Measurements from ENCODE around the gene LYPD8. TPM values are rescaled to one million over a fixed set of nuclear protein-coding genes. Genes with fewer than 3 reads are reported as not detected.
"Not testable (repeated sequence)": the region's sequence is repeated elsewhere in the genome, so short reads cannot be mapped to it uniquely, and the experiment has no call there.

The LYPD8 gene, protein sequence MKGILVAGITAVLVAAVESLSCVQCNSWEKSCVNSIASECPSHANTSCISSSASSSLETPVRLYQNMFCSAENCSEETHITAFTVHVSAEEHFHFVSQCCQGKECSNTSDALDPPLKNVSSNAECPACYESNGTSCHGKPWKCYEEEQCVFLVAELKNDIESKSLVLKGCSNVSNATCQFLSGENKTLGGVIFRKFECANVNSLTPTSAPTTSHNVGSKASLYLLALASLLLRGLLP
- not detected in 2 replicates for total RNA-seq (2014; rRNA removed; shearing (Covaris generic); ENCODE audit: low replicate concordance)

DNA sequence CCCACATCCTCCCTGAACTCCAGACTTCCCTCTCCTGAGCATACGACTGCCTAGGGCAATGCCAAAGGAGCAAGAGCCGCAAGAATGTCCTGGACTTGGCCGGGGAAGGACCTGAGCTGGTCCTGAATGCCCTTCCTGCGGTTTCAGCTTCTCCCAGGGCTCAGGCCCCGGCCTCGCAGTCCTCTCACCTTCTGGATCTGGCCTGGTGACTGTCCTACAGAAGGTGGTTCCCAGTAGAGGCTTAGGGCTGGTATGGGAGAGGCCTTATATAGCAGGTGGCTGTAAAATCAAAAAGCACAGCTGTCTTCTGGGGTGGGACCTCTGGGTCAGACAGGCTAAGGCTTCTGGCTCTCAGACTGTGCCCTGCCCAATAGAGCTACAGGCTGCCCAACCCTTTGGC is at the start of gene LYPD8:
LYPD8 (minus strand) TSS at position 243 of the 400 bp plus-strand sequence. CDS start 4,678 bp downstream, outside the sequence.
- no peak for DNase-seq (ENCODE audit: low read depth)
- in situ Hi-C loops (cut with HindIII; ENCODE audit: low pct_unique_long_range_greater_than_20kb, low sequenced_read_pairs), result no loop called here

DNA sequence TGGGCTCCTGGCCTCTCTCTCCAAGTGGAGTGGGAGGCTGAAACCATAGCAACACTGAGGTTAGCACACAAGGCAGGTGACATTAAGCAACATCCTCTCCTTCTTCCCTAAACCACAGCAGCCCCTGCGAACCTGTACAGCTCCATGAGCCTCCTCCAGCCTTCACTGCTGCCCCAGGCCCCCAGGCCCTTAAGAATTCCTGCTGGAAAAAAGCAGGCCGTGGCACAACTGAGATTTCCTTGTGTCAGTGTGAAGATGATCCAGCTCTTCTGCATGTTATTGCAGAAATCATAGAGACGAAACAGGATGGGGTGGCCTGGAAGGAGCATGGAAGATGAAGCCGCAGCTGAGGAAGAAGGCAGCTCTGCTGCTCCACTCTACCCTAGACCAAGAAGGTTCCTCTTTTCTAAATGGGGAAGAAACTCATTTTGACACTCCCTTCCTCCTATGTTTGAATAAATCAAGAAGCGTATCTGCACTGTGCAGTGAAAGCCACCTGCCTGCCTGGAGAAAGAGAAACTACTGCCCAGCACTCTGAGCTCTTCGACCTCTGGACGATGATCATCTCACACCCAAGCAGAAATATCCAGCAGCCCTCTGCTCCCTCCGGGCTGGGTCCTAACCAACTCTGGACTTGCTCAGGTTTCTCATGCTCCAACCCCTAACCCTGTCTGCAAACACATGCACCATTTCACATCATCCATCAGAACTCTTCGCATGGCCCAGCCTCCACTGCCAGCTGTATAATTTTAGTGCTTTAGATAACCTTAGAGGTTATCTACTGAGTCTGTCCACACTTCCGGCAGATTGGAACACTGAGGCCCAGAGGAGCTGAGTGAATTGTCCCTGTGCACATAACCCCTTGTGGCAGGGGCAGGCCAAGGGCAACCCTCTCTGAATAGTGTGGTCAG is 49.5 kb upstream of the LYPD8 start:
- in situ Hi-C loops (cut with HindIII; ENCODE audit: low pct_unique_long_range_greater_than_20kb, low sequenced_read_pairs), result no loop called here
- no peak for DNase-seq (ENCODE audit: low read depth)

DNA sequence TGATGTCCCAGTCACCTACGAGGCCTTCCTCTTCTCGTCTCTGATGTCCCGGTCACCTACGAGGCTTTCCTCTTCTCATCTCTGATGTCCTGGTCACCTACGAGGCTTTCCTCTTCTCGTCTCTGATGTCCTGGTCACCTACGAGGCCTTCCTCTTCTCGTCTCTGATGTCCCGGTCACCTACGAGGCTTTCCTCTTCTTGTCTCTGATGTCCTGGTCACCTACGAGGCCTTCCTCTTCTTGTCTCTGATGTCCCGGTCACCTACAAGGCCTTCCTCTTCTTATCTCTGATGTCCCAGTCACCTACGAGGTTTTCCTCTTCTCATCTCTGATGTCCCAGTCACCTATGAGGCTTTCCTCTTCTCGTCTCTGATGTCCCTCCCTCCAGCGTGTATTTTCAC is 47.9 kb upstream of the LYPD8 start:
- DNase-seq (ENCODE audit: low read depth); in situ Hi-C loops (cut with HindIII; ENCODE audit: low pct_unique_long_range_greater_than_20kb, low sequenced_read_pairs): not testable (repeated sequence)

DNA sequence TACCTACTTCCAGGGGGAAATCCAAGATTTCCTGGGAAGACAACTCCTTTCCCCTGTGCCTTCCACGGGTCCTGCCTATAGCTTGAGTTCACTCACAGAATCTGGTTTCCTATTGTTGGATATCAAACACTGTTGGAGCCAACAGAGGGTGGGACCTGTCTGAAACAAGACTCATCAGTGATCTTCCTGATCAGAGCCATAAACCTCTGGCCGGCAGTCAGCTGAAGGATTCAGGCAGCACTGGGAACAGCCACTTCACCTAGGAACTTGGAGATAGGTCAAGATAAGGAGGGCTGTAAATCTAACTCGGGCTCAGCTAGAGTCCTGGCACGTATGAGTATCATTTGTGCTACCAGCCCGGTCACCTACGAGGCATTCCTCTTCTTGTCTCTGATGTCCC is 46.9 kb upstream of the LYPD8 start:
- DNase-seq (ENCODE audit: low read depth), result no peak
- in situ Hi-C loops (cut with HindIII; ENCODE audit: low pct_unique_long_range_greater_than_20kb, low sequenced_read_pairs), result no loop called here

GRCh38 chr1:248800459-248800858 is 44.9 kb upstream of the LYPD8 start:
- in situ Hi-C loops (cut with HindIII; ENCODE audit: low pct_unique_long_range_greater_than_20kb, low sequenced_read_pairs), result no loop called here
- no peak for DNase-seq (ENCODE audit: low read depth)

- no peak for DNase-seq (ENCODE audit: low read depth)
- in situ Hi-C loops (cut with HindIII; ENCODE audit: low pct_unique_long_range_greater_than_20kb, low sequenced_read_pairs), result no loop called here
Observed at GRCh38 chr1:248798791-248799190, 43.2 kb upstream of the LYPD8 start.

- DNase-seq (ENCODE audit: low read depth); in situ Hi-C loops (cut with HindIII; ENCODE audit: low pct_unique_long_range_greater_than_20kb, low sequenced_read_pairs): not testable (repeated sequence)
Observed at GRCh38 chr1:248794663-248795062, 39.1 kb upstream of the LYPD8 start.

GRCh38 chr1:248793592-248793991 is 38.0 kb upstream of the LYPD8 start:
- no peak for DNase-seq (ENCODE audit: low read depth)
- in situ Hi-C loops (cut with HindIII; ENCODE audit: low pct_unique_long_range_greater_than_20kb, low sequenced_read_pairs), result no loop called here

DNA sequence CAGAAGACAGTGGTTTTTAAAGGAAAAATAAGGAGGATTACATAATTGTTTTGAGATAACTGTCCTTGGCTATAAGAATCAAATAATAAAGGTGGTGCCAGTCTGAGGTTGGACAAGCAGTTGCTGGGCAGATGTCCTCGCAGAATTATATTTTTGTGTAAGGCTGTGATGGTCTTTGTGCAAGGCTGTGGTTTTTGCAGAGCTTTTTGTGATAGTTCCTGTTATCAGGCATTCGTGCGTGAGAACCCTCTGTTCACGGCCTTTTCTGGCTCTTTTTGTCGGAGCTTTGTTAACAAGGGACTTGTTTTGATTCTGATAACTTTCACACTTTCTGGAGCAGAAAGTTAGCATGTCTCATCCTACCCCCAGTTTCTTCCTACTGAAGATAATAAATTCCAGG is 36.8 kb upstream of the LYPD8 start:
- in situ Hi-C loops (cut with HindIII; ENCODE audit: low pct_unique_long_range_greater_than_20kb, low sequenced_read_pairs), result no loop called here
- DNase-seq (ENCODE audit: low read depth), result no peak

DNA sequence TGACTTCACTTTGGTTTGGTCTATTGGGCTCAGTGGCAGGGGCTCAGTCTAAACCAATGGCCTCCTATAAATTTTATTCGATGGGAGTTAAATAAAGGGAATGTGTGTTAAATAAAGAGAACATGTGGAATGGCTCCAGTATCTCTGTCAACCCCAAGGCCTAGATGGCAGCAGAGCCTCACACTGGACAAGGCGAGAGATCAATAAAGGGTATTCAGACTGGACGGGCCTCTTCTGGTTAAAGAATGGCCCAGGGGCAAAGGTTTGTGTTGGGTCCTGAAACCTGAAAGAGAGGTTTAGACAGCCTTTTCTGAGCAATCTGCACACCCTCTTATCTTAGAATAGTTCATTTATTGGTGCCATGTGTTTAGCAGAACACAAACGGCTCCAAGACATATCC is 35.5 kb upstream of the LYPD8 start:
- in situ Hi-C loops (cut with HindIII; ENCODE audit: low pct_unique_long_range_greater_than_20kb, low sequenced_read_pairs), result no loop called here
- no peak for DNase-seq (ENCODE audit: low read depth)

DNA sequence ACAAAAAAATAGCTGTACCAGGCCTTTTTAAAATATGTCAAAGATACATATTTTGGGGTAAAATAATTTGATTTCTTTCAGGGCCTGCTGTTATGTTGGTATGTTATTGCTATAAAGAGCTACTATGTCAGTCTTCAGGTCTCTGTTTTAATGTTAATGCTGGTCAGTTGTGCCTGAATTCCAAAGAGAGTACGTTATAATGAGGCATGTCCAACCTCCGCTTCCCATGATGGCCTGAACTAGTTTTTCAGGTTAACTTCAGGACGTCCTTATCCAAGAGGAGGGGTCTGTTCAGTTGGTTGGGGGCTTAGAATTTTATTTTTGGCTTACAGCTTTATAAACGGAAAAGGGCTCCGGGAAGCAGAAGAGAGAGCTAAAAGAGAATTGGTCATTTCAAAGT is 34.9 kb upstream of the LYPD8 start:
- in situ Hi-C loops (cut with HindIII; ENCODE audit: low pct_unique_long_range_greater_than_20kb, low sequenced_read_pairs), result no loop called here
- DNase-seq (ENCODE audit: low read depth), result no peak

GRCh38 chr1:248789337-248789736 is 33.8 kb upstream of the LYPD8 start:
- in situ Hi-C loops (cut with HindIII; ENCODE audit: low pct_unique_long_range_greater_than_20kb, low sequenced_read_pairs); DNase-seq (ENCODE audit: low read depth): not testable (repeated sequence)

GRCh38 chr1:248788327-248788726 is 32.8 kb upstream of the LYPD8 start:
- DNase-seq (ENCODE audit: low read depth), result no peak
- in situ Hi-C loops (cut with HindIII; ENCODE audit: low pct_unique_long_range_greater_than_20kb, low sequenced_read_pairs), result no loop called here

DNA sequence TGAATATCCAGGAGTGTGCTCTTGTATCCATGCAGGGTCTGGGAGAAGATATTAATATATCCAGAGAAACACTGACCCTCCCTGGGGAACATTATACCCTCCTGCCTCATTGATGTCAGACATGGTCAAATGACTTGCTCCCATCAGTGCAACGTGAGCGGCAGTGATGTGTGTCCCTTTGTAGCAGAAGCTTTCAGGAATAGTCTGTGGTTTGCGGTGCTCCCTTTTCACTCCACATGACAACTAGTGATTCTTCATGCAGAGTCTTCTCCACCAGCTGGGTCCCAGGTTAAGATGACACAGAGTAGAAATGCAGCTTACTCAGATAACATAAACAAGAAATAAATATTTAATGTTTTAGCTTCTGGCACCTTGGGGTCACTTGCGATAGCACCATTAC is 31.9 kb upstream of the LYPD8 start:
- no peak for DNase-seq (ENCODE audit: low read depth)
- in situ Hi-C loops (cut with HindIII; ENCODE audit: low pct_unique_long_range_greater_than_20kb, low sequenced_read_pairs), result no loop called here

DNA sequence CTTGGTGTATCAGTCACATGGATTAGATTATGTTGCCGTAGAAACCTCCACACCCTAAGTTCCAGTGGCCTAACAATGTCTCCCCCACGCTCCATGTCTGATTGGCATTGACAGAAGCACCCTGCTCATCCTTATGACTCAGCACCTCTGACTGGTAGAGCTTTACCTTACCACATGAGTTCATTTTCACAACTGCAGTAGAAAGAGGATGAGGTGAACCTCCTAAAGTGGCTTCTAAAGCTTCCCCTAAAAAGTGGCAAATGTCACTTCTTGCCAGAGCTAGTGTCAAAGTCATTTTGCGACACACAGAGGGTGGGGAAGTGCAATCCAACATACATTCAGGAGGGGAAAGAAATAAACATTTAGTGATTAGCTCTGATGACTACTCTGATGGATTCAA is 30.6 kb upstream of the LYPD8 start:
- in situ Hi-C loops (cut with HindIII; ENCODE audit: low pct_unique_long_range_greater_than_20kb, low sequenced_read_pairs), result no loop called here
- no peak for DNase-seq (ENCODE audit: low read depth)

DNA sequence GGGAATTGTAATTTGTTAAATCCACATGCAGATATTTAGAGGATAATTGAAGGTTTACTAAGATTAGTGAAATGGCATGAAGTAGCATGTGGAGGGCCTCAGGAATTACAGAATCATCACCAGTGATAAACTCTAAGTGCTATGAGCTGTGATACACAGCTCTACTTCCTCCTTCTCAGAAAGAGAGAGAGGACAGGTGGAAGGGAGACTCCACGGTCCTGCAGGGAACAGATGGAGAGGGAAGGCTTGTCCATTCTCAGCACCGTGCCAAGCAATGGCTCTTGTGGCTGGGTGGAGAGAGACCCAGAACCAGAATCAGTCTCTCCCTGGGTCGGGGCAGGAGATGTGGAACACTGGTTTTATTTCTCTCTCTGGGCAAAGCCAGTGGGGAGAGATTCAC is 27.8 kb upstream of the LYPD8 start:
- in situ Hi-C loops (cut with HindIII; ENCODE audit: low pct_unique_long_range_greater_than_20kb, low sequenced_read_pairs), result no loop called here
- DNase-seq (ENCODE audit: low read depth), result no peak

DNA sequence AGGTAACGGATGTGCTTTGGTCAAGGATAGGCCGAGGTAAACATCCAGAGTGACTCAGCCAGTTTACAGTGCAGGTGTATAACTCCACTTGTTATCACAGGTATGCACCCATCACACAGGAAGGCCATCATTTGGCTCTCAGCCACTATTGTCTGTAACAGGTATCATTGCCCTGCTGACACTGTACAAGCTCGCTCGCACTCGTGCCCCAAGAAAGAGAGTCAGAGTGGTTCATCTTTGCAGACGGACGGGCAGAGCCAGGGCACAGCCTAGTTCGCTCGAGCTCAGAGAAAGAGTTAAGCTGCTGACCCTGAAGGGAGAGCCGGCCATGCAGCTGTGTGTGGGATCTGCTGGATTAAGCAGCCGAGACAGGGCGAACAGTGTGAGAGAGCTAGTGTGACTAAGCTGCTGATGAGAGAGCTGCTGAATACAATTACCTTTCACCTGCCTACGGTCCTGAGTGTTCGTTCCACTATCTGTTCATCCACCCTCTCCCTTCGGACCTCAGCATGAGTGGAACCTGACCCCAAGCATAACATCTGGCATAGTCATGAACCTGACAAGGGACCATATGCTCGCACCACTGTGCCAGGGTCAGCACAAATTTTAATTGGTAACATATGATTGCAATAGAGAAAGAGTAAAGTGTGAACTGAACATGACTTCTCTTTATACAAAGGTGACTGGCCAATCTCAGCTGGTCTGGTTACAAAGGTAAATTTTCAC is 27.0 kb upstream of the LYPD8 start:
- no peak for DNase-seq (ENCODE audit: low read depth)
- in situ Hi-C loops (cut with HindIII; ENCODE audit: low pct_unique_long_range_greater_than_20kb, low sequenced_read_pairs), result no loop called here

- no peak for DNase-seq (ENCODE audit: low read depth)
- in situ Hi-C loops (cut with HindIII; ENCODE audit: low pct_unique_long_range_greater_than_20kb, low sequenced_read_pairs), result no loop called here
Observed at GRCh38 chr1:248779350-248779749, 23.8 kb upstream of the LYPD8 start.

GRCh38 chr1:248778906-248779305 is 23.3 kb upstream of the LYPD8 start:
- in situ Hi-C loops (cut with HindIII; ENCODE audit: low pct_unique_long_range_greater_than_20kb, low sequenced_read_pairs), result no loop called here
- no peak for DNase-seq (ENCODE audit: low read depth)
